GM19099 (cell line): ENCODE measurements around the gene BNC2.

ENCODE experiments used
- POLR2A ChIP-seq: IDR thresholded peaks from 3 replicates; pipeline ENCODE4 v1.6.1; 2011; ENCODE audit warnings: low read depth; ENCODE audit not compliant: insufficient read length; ENCODE audit errors: extremely low read depth

BNC2 gene

DNA sequence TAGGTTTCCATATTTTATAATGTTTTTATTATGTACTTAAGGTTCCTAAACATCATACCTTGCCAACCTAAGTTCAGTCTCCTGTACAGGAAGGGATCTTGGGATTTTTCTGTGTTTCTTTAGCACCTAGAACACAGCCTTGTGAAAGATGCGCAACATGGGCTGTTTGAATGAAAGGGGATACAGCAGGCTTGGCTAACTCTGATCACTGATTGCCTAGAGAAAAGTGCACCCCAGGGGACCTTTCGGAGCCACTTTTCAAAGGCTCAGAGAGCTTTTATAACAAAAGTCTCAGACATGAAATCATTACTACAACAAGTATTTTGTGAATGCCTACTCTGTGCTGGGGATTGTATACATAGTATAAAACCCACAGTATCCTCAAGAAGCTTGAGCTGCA, 261.6 kb downstream of the BNC2 start:
- no peak for TF ChIP-seq POLR2A

DNA sequence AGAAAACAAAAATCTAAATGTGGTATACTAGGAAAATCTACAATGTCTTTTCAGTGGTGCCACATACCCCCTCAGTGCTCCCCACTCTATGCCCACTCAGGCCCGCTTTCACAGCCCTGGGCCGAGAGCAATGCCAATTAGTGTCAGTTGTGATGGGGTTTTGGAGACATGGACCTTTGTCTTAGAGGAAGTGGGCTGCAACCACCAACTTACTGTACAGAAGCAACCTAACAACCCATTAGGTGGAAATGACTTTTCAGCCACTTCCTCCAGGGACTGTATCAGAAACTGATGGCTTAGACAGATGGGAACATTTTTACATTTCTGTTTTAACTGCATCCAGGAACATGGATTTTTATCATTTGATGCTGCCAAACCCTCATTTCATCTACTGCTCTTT, 268.0 kb downstream of the BNC2 start:
- TF ChIP-seq POLR2A = no peak

DNA sequence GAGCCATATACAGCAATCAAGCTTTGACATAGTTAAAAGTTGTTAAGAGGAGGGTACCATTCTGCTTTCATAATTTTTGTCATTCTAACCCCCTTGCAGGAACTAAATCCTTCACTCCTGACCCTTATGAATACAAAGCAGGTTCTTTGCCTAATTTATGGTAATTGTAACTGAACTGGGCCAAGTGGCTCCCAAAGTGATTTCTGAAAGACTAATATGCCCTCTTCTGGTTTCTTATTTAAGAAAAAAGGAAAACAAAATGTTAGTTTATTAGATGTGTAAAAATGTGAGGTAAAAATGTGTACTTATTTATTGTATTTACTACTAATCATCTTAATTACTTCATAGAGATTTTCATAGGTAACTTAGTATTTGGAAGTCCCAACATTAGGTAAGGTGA, 268.5 kb downstream of the BNC2 start:
- TF ChIP-seq POLR2A = no peak

DNA sequence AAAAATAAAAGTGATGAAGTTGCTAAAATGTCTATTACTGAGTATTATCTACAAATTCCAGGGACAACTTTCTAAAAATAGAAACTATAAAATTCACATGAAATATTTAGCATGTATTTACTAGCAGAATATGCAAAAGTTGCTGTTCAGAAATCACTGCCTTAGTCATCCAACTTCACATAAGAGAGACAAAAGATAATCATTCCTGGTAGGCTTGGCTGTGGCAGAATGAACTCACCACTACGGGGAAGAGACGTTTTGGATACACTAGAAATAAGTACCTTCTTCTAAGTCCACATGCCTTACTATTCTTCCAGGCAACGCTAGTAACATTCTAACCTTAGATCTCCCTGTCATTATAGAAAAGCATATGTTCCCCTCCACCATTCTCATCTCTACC, 272.2 kb downstream of the BNC2 start:
- no peak for TF ChIP-seq POLR2A

DNA sequence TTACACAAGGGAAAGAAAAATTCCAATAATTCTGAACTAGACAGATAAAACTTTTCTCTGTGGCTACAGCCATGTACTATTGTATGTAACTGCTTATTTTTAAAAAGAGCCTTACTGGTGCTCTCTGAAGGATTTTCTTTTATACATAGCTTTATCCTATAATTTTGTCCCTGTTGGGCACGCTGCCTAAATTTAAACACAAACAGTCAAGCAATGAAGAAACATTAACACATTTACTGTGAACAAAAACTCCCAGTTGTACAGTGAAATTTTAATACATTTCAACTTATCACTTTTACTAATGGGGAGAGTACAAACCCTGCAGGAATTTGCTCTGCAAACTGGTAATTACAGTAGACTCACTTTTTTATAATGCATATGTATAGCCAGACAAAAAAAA, 273.3 kb downstream of the BNC2 start:
- no peak for TF ChIP-seq POLR2A

DNA sequence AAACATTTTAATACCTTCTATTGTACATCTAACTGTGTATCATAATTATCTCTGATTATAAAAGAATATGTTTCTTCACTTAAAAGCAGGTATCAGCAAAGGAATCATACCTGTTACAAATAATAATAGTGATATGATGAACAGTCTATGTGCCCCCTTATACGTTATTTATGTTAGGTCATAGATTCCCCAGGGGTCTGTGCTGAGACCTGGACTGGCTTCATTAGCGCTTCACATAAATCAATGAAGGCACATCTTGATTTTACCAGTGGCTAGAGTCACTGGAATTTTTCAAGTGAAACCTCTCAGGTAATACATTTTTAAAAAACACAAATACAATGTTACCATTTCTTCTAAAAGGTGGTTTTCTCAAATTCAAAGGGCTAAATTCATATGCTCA, 275.2 kb downstream of the BNC2 start:
- no peak for TF ChIP-seq POLR2A

DNA sequence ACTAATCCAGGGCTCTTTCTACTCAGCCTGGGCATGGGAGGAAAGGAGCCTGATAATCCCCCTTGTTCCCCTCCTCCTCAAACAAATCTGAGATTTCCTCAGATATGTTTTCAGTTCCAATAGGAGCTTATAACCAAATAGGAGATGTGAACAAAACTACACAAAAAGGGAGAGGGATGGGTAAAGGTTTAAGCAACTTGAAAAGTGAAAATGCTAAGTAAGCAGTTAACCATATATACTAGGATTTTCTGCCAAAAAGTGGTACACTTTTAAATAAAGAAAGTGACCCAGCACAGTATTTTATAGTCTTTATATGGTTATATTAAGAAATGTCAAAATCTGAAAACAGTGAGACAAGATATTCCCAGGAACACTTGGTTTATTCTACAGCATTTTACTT, 275.7 kb downstream of the BNC2 start:
- no peak for TF ChIP-seq POLR2A

DNA sequence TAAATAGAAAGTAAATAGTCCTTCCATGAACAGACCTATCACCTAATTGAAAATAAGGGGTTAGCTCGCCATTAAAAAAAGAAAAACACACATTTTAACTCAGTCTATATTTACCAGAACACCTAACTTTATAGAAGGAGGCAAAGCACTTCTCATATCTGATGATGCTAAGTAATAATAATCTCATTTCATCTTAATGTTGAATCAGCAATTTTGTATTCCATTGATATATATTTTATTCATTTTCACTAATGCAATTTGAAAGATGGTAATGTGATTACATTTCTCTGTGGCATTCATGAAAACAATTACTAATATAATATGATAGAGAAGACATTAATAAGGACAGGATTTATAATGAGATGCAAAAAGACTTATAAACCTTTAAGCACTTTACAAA, 276.7 kb downstream of the BNC2 start:
- no peak for TF ChIP-seq POLR2A

DNA sequence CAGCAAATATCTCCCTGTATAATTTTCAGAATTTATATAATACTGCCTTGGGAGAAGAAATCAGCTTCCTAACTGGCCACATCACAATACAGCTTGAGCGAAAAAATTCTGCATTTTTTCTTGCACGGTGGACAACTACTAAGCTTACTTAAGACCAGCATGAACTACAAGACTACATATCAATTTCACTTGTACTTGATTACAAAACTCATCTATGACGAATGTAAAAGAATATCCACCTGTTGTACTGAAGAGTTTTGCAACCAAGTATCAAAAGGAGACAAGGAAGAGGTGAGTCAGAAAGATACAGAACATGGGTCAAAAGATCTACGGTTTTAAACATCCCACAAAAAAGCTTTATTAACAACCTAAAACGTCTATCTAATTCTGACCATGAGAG, 279.4 kb downstream of the BNC2 start:
- TF ChIP-seq POLR2A = no peak

DNA sequence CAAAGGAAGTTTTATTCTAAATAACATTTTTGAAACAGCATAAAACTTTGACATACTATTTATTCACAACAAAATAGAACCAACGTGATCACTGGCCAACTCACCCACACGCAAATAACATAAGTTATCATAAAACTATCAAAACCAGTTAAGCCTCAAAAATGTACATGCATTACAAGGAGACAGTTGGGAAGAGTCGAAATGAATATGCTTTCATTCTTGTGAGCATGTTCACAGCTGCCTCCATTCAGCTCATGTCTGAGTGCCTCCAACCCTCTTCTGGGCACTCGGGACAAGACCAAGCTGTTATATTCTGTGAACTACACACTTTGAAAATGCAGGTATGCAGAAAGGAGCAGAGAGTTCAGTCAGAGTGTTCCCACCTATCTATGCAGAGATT, 284.9 kb downstream of the BNC2 start:
- TF ChIP-seq POLR2A = no peak

DNA sequence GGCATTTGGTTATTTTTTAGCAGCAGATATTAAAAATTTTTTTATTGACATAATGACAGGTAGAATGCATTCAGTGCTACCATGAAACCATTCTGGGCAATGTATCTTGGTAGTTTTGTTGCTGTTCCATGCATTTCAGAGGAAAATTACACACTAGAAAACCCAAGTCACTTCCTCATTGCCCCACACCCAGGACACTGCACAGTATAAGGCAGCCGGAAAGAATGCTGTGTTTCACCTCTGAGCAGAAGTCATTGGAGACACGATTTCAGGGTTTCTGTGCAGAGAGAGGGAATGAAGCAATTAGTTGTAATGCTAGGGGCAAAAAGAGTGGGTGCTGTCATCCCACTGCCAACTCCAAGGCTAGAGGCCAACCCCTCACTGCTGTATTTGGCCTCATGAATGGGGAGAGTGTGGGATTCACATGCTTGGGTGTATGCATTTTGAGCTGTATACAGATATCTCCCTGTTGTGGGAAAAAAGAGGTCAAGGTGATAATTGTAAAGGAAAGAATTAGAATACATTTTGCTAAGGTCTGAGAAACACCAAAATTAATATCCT, 290.5 kb downstream of the BNC2 start:
- TF ChIP-seq POLR2A = no peak

DNA sequence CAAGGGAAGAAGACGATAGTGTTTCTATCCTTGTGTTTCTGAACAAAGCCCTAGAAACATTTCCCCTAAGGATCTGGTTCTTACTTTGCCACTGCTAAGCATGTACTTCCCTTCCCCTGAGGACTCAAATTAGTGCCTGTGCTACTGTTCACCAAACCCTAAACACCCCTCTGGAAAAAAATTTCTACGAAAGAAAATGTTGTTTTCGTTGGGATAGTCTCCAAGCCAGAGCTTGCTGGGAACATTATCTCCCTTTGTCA, 294.6 kb downstream of the BNC2 start:
- no peak for TF ChIP-seq POLR2A

DNA sequence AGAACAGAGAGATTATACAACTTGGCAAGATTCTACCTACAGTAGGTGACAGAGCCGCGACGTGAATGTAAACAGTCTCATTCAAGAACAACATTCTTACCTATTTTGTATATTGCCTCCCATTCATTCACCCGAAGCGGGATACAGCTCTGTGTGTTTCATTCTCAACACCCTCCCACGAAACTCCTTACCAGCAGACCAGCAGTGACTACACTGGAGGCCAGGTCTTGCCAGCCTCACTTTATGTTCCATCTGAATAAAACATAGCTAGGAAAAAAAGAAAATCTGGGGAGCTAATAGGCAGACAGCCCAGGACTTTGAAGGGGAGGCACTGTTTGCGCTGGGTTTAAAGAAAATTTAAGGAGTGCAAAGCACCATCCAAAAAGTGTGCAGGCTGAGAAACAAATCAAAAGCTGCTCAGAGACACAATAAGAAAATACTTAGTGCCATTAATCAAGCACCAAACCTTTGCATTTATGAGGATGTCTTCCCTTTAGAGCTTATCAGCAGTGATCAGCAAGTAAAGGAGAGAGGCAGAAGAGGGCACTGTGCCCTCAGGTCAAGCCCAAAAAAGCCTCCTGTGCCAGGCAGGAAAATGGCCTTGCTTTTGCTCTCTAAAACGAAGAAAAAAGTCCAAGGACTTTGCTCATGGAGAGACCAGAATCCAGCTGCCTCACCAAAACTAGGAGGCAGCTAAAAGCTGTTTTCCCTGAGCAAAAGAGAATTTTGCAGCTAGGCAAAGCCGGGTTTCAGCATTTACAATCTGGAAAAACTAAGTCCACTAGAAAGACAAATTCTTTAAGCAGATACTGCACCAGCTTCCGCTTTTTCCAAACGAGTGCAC, 295.1 kb downstream of the BNC2 start:
- TF ChIP-seq POLR2A = no peak

DNA sequence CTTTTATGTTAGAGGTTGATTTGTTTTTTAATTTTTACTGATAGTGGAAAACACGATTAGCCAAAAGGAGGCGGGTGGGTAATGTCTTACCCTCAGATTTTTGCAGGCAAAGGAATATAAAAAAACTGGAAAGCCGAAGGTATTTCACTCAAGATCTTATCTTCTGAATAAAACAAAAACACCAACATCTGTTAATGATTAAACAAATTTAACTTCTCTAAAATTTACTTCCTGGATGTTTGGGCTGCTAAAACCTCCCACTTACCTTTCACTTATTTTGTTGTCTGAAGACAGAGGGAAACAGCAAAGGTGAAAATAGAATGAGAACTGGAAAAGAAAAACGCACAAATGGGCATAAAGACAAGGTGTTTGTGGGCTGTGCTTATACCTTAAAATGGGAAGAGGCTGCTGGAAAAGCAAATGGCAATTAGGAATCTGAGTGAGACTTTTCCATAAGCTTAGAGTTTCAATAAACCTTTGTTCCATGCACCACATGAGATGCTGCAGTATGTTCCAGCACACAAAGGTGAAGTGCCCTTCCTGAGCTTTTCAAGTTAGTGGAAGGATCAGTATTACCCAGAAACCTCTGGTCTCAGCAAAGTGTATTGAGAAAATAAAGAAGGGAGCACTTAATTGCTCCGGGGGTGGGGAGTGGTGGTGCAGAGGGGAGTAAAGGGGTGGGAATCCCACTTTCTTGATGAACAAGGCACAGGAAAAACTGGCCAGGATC, 298.3 kb downstream of the BNC2 start:
- no peak for TF ChIP-seq POLR2A

DNA sequence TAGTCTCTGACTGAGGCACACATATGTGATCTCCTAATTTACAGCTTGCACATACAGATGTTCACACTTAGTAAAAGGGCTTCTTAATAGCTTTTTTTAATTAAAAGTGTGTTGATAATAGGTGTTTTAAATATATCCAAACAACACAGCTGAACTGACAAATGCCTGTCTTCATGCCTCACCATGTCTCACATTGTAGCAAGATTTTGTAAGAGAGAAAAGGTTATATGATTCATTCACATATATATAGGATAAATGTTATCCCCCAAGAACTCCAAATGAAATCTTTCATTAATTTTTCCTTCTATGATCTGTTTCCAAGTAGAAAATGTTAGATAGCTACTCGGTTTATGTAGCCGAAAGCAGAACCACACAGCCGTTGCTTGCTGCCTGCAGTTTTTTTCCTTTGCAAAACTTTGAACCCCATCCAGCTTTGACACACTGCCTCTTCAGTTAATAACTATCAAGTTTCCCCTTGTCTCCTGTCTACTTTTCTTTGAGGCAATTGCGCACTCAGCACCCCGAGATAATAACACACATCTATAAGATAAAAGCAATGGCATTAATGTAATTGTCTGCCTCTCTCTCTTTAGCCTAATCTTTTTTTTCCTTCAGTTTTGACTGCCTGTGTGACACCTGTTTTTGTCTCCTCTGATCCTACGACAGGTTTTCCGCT, 299.2 kb downstream of the BNC2 start:
- no peak for TF ChIP-seq POLR2A

DNA sequence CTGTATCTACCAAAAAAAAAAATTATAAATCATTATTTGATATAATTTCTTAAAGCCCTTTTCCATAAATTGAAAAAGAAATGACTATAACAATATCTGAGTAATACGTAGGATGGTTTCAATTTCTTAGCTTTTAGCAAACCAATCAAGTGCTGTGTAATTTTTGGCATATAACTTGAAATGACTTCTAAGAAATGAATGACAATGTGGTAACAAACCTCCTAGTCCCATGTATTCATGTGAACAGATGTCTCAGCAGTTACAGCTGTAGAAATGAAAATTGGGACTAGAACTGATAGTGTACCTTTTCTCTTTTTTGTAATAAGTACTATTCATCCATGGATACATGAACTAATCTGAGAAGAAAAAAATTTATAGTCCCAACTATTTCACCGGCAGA, 307.0 kb downstream of the BNC2 start:
- TF ChIP-seq POLR2A = no peak
